ENCODE measurements around the gene SEL1L2.

DNA sequence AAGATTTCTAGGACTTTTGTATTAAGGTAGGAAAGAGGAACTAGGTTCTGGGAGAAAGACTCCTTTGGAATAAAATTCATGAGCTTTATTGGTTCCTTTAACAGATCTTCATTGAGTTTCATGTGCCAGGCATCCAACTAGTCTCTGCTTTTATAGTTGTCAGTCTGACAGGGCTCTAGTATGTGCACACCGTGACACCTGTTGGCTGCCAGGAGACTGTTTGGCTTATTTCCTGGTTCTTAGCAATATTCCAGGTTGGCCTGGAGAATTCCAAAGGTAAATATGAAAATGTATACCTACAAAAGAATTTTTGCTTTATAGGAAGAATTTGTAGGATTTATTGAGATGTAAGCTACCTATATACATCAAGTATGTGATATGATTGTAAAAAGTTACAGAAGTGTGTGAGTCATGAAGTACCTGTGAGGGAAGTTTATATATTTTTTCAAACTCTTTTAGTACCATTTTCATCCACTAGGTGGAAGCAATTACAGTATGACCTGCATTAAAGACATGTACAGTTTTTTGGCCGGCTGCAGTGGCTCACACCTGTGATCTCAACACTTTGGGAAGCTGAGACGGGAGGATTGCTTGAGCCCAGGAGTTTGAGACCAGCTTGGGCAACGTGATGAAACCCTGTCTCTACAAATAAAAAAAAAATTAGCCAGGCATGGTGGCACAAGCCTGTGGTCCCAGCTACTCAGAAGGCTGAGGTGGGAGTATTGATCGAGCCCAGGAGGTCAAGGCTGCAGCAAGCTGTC is 170.3 kb downstream of the SEL1L2 start:
- TF ChIP-seq, protein P1, sequence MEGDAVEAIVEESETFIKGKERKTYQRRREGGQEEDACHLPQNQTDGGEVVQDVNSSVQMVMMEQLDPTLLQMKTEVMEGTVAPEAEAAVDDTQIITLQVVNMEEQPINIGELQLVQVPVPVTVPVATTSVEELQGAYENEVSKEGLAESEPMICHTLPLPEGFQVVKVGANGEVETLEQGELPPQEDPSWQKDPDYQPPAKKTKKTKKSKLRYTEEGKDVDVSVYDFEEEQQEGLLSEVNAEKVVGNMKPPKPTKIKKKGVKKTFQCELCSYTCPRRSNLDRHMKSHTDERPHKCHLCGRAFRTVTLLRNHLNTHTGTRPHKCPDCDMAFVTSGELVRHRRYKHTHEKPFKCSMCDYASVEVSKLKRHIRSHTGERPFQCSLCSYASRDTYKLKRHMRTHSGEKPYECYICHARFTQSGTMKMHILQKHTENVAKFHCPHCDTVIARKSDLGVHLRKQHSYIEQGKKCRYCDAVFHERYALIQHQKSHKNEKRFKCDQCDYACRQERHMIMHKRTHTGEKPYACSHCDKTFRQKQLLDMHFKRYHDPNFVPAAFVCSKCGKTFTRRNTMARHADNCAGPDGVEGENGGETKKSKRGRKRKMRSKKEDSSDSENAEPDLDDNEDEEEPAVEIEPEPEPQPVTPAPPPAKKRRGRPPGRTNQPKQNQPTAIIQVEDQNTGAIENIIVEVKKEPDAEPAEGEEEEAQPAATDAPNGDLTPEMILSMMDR (IDR thresholded peaks at IDR 0.05; ENCODE audit: low read length) = peak; percentile 57
- TF ChIP-seq EZH2 (optimal IDR thresholded peaks at IDR 0.05; ENCODE audit: low read depth, low read length) (no peak), EZH2phosphoT487 (IDR thresholded peaks at IDR 0.05; ENCODE audit: low read length) (no peak)
